GM12801 (cell line): Measurements from ENCODE around the gene MED13L.

ENCODE experiments used
- CTCF ChIP-seq: IDR thresholded peaks from one replicate; pipeline ENCODE4 v1.5.1; 2011; ENCODE audit warnings: control low read depth; ENCODE audit not compliant: insufficient read length; ENCODE audit errors: extremely low read depth

Gene MED13L

GRCh38 chr12:116070444-116070843, 207.0 kb downstream of the MED13L start:
- TF ChIP-seq CTCF: no peak

GRCh38 chr12:116069943-116070342, 207.6 kb downstream of the MED13L start:
- TF ChIP-seq CTCF: no peak

GRCh38 chr12:116068853-116069252, 208.6 kb downstream of the MED13L start:
- no peak for TF ChIP-seq CTCF

- TF ChIP-seq CTCF: no peak
These were observed 209.1 kb downstream of the MED13L start for GRCh38 chr12:116068371-116068770.

- no peak for TF ChIP-seq CTCF
These were observed 209.6 kb downstream of the MED13L start for GRCh38 chr12:116067892-116068291.

- peak; percentile 53 for TF ChIP-seq CTCF
These were observed 210.9 kb downstream of the MED13L start for GRCh38 chr12:116066381-116067230.

GRCh38 chr12:116065606-116066005, 211.9 kb downstream of the MED13L start:
- no peak for TF ChIP-seq CTCF

- no peak for TF ChIP-seq CTCF
These were observed 213.0 kb downstream of the MED13L start for GRCh38 chr12:116064493-116064892.
